GM21825 (cell line): Measurements from ENCODE around the gene RNF150.

ENCODE experiments used
- ATAC-seq: cut with Tn5 transposase; IDR thresholded peaks from one replicate; pipeline ENCODE4 v1.9.1; 2021; ENCODE audit warnings: mild to moderate bottlenecking, moderate library complexity; ENCODE audit not compliant: unreplicated experiment

Gene RNF150

GRCh38 chr4:141028024-141028529 is 105.2 kb downstream of the RNF150 start:
- no peak for ATAC-seq

GRCh38 chr4:141027421-141027820 is 105.8 kb downstream of the RNF150 start:
- ATAC-seq: no peak

GRCh38 chr4:141026900-141027299 is 106.4 kb downstream of the RNF150 start:
- ATAC-seq: no peak

GRCh38 chr4:141023051-141023450 is 110.2 kb downstream of the RNF150 start:
- no peak for ATAC-seq

- ATAC-seq: no peak
Measured at GRCh38 chr4:141022111-141022695, 111.1 kb downstream of the RNF150 start.

- no peak for ATAC-seq
Measured at GRCh38 chr4:141021397-141022110, 111.7 kb downstream of the RNF150 start.

- ATAC-seq: no peak
Measured at GRCh38 chr4:141020801-141021261, 112.4 kb downstream of the RNF150 start.

- no peak for ATAC-seq
Measured at GRCh38 chr4:141019768-141020167, 113.5 kb downstream of the RNF150 start.

GRCh38 chr4:141016117-141016798 is 117.0 kb downstream of the RNF150 start:
- ATAC-seq: no peak

GRCh38 chr4:141013899-141014298 is 119.4 kb downstream of the RNF150 start:
- ATAC-seq: no peak

GRCh38 chr4:141011901-141012315 is 121.4 kb downstream of the RNF150 start:
- no peak for ATAC-seq

- no peak for ATAC-seq
Measured at GRCh38 chr4:141009931-141010330, 123.3 kb downstream of the RNF150 start.

- no peak for ATAC-seq
Measured at GRCh38 chr4:141009129-141009528, 124.1 kb downstream of the RNF150 start.

GRCh38 chr4:141006242-141006802 is 126.9 kb downstream of the RNF150 start:
- ATAC-seq: no peak

- no peak for ATAC-seq
Measured at GRCh38 chr4:141004823-141005222, 128.4 kb downstream of the RNF150 start.

- ATAC-seq: no peak
Measured at GRCh38 chr4:141003193-141003592, 130.1 kb downstream of the RNF150 start.

- ATAC-seq: no peak
Measured at GRCh38 chr4:141002323-141002805, 130.9 kb downstream of the RNF150 start.

- no peak for ATAC-seq
Measured at GRCh38 chr4:140996766-140997165, 136.5 kb downstream of the RNF150 start.

- no peak for ATAC-seq
Measured at GRCh38 chr4:140995058-140995457, 138.2 kb downstream of the RNF150 start.

- ATAC-seq: no peak
Measured at GRCh38 chr4:140994015-140994414, 139.3 kb downstream of the RNF150 start.

- no peak for ATAC-seq
Measured at GRCh38 chr4:140993370-140993769, 139.9 kb downstream of the RNF150 start.
